GM21529 (cell line): ENCODE results near the gene PFKL.
"Not testable (repeated sequence)": the region's sequence is repeated elsewhere in the genome, so short reads cannot be mapped to it uniquely, and the experiment has no call there.

ENCODE experiments used
- ATAC-seq: cut with Tn5 transposase; IDR thresholded peaks from one replicate; pipeline ENCODE4 v1.9.1; 2021; ENCODE audit not compliant: unreplicated experiment

PFKL gene

GRCh38 chr21:44354775-44355771 is 55.2 kb downstream of the PFKL start:
- no peak for ATAC-seq

GRCh38 chr21:44356160-44356559 is 56.3 kb downstream of the PFKL start:
- no peak for ATAC-seq

GRCh38 chr21:44356636-44357035 is 56.8 kb downstream of the PFKL start:
- no peak for ATAC-seq

GRCh38 chr21:44357064-44357837 is 57.4 kb downstream of the PFKL start:
- no peak for ATAC-seq

GRCh38 chr21:44359396-44359795 is 59.5 kb downstream of the PFKL start:
- no peak for ATAC-seq

GRCh38 chr21:44360159-44360558 is 60.3 kb downstream of the PFKL start:
- no peak for ATAC-seq

GRCh38 chr21:44361903-44362302 is 62.0 kb downstream of the PFKL start:
- not testable (repeated sequence) for ATAC-seq

- ATAC-seq: no peak
Observed at GRCh38 chr21:44363278-44363677, 63.4 kb downstream of the PFKL start.

- no peak for ATAC-seq
Observed at GRCh38 chr21:44364151-44365053, 64.5 kb downstream of the PFKL start.

GRCh38 chr21:44365251-44365966 is 65.6 kb downstream of the PFKL start:
- ATAC-seq: no peak

- no peak for ATAC-seq
Observed at GRCh38 chr21:44365967-44366585, 66.2 kb downstream of the PFKL start.

GRCh38 chr21:44366586-44367211 is 66.8 kb downstream of the PFKL start:
- no peak for ATAC-seq

GRCh38 chr21:44368711-44369446 is 69.0 kb downstream of the PFKL start:
- ATAC-seq: no peak

- ATAC-seq: no peak
Observed at GRCh38 chr21:44370027-44370735, 70.3 kb downstream of the PFKL start.

- no peak for ATAC-seq
Observed at GRCh38 chr21:44370786-44371410, 71.0 kb downstream of the PFKL start.

- ATAC-seq: no peak
Observed at GRCh38 chr21:44371596-44371995, 71.7 kb downstream of the PFKL start.

GRCh38 chr21:44372616-44373015 is 72.8 kb downstream of the PFKL start:
- ATAC-seq: no peak
